ENCODE data around the gene TRAF5. TPM values are rescaled to one million over a fixed set of nuclear protein-coding genes. Genes with fewer than 3 reads are reported as not detected.

The TRAF5 gene
- total RNA-seq, 2 donors from 2014 or later = 56.5 to 78.3 TPM

GRCh38 chr1:211361202-211361601, 34.6 kb downstream of the TRAF5 start:
- H3K36me3 Mint-ChIP-seq (ENCODE audit: low read depth) = peaks cover 63% of the 10 kb centered on the region
- no peaks in the 10 kb centered on the region for H3K27me3 Mint-ChIP-seq (ENCODE audit: insufficient read depth)
- 100% methylated on average over 1 of the region's 1 CpG; no CpG with 5 or more reads in 1 of the 2 experiments for WGBS, 2 experiments (ENCODE audit: insufficient coverage in 1 of 2, insufficient read length in 1 of 2)
- no peaks in the 10 kb centered on the region for H3K9me3 ChIP-seq (ENCODE audit: control insufficient read depth, low read length)
- H3K4me1 Mint-ChIP-seq = no peaks in the 10 kb centered on the region
- no peak for DNase-seq
- H3K27ac Mint-ChIP-seq = no peak overlapping the region
- TF ChIP-seq, protein P1, sequence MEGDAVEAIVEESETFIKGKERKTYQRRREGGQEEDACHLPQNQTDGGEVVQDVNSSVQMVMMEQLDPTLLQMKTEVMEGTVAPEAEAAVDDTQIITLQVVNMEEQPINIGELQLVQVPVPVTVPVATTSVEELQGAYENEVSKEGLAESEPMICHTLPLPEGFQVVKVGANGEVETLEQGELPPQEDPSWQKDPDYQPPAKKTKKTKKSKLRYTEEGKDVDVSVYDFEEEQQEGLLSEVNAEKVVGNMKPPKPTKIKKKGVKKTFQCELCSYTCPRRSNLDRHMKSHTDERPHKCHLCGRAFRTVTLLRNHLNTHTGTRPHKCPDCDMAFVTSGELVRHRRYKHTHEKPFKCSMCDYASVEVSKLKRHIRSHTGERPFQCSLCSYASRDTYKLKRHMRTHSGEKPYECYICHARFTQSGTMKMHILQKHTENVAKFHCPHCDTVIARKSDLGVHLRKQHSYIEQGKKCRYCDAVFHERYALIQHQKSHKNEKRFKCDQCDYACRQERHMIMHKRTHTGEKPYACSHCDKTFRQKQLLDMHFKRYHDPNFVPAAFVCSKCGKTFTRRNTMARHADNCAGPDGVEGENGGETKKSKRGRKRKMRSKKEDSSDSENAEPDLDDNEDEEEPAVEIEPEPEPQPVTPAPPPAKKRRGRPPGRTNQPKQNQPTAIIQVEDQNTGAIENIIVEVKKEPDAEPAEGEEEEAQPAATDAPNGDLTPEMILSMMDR (conservative IDR thresholded peaks at IDR 0.05) = no peak
- no peaks in the 10 kb centered on the region for H3K27me3 ChIP-seq (ENCODE audit: control insufficient read depth, insufficient read depth, low read length, poor library complexity, severe bottlenecking)
- no peak overlapping the region for H3K27ac ChIP-seq (ENCODE audit: low read depth, low read length)
- no peak overlapping the region for H3K4me3 ChIP-seq (ENCODE audit: low read length)
- H3K9me3 Mint-ChIP-seq = no peaks in the 10 kb centered on the region
- no peak overlapping the region for H3K9ac ChIP-seq (ENCODE audit: extremely low read depth, low read length, poor library complexity, severe bottlenecking)
- H3K36me3 ChIP-seq (ENCODE audit: control insufficient read depth, insufficient read depth, low read length) = peaks cover 91% of the 10 kb centered on the region
- H3K4me3 Mint-ChIP-seq = no peak overlapping the region
- H3K4me1 ChIP-seq (ENCODE audit: control insufficient read depth, insufficient read depth, low read length) = no peaks in the 10 kb centered on the region

DNA sequence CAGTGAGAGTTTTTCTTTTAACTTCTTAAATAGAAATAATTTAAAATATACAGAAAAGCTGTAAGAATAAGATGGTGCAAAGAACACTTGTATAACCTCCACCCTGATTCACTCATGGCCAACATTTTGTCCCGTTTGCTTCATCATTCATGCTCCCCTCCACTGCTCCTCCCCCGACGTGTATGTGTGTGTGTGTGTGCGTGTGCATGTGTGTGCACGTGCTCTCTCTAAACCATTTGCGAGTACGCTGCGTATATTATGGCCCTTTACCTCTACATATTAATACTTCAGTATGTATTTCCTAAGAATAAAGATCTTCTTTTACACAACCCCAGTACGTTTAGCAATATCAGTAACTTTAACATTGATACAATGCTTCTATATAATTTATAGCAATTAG, 43.0 kb downstream of the TRAF5 start:
- Mint-ChIP-seq H3K4me1 (peaks cover 22% of the 10 kb centered on the region), H3K9me3 (no peaks in the 10 kb centered on the region)
- WGBS, 2 experiments (ENCODE audit: insufficient coverage in 1 of 2, insufficient read length in 1 of 2) = 96 to 100% methylated on average over 3 to 7 of the region's 9 CpGs

GRCh38 chr1:211370669-211371068, 44.0 kb downstream of the TRAF5 start:
- no peak overlapping the region for H3K9ac ChIP-seq (ENCODE audit: extremely low read depth, low read length, poor library complexity, severe bottlenecking)
- Mint-ChIP-seq H3K4me1 (peaks cover 33% of the 10 kb centered on the region), H3K36me3 (ENCODE audit: low read depth) (peaks cover 44% of the 10 kb centered on the region), H3K27me3 (ENCODE audit: insufficient read depth) (no peaks in the 10 kb centered on the region), H3K9me3 (no peaks in the 10 kb centered on the region), H3K4me3 (no peak overlapping the region), H3K27ac (no peak overlapping the region)
- no peaks in the 10 kb centered on the region for H3K9me3 ChIP-seq (ENCODE audit: control insufficient read depth, low read length)
- TF ChIP-seq, protein P1 (conservative IDR thresholded peaks at IDR 0.05) = no peak
- peaks cover 57% of the 10 kb centered on the region for H3K36me3 ChIP-seq (ENCODE audit: control insufficient read depth, insufficient read depth, low read length)
- 95% methylated on average over 2 of the region's 2 CpGs; no CpG with 5 or more reads in 1 of the 2 experiments for WGBS, 2 experiments (ENCODE audit: insufficient coverage in 1 of 2, insufficient read length in 1 of 2)
- peaks cover 14% of the 10 kb centered on the region for H3K4me1 ChIP-seq (ENCODE audit: control insufficient read depth, insufficient read depth, low read length)
- no peaks in the 10 kb centered on the region for H3K27me3 ChIP-seq (ENCODE audit: control insufficient read depth, insufficient read depth, low read length, poor library complexity, severe bottlenecking)
- H3K4me3 ChIP-seq (ENCODE audit: low read length) = no peak overlapping the region
- DNase-seq = no peak
- H3K27ac ChIP-seq (ENCODE audit: low read depth, low read length) = no peak overlapping the region

More for the DNA sequence above, 43.0 kb downstream of the TRAF5 start:
- no peak for DNase-seq
- H3K27me3 Mint-ChIP-seq (ENCODE audit: insufficient read depth) = no peaks in the 10 kb centered on the region
- Histone ChIP-seq H3K4me1 (ENCODE audit: control insufficient read depth, insufficient read depth, low read length) (peaks cover 6% of the 10 kb centered on the region), H3K4me3 (ENCODE audit: low read length) (no peak overlapping the region), H3K27ac (ENCODE audit: low read depth, low read length) (no peak overlapping the region), H3K9me3 (ENCODE audit: control insufficient read depth, low read length) (no peaks in the 10 kb centered on the region), H3K9ac (ENCODE audit: extremely low read depth, low read length, poor library complexity, severe bottlenecking) (no peak overlapping the region), H3K27me3 (ENCODE audit: control insufficient read depth, insufficient read depth, low read length, poor library complexity, severe bottlenecking) (no peaks in the 10 kb centered on the region), H3K36me3 (ENCODE audit: control insufficient read depth, insufficient read depth, low read length) (peaks cover 67% of the 10 kb centered on the region)
- H3K36me3 Mint-ChIP-seq (ENCODE audit: low read depth) = peaks cover 52% of the 10 kb centered on the region
- TF ChIP-seq, protein P1 (conservative IDR thresholded peaks at IDR 0.05) = no peak
- no peak overlapping the region for H3K4me3 Mint-ChIP-seq
- H3K27ac Mint-ChIP-seq = no peak overlapping the region
